IMR-90 (cell line): ENCODE data around the gene C11orf54. TPM values are rescaled to one million over a fixed set of nuclear protein-coding genes. Genes with fewer than 3 reads are reported as not detected.

ENCODE experiments used
- ATAC-seq: fragments of 200-7000 bp; cut with Tn5 transposase; 2 replicates; pipeline ENCODE4 v1.9.1; 2020; ENCODE audit warnings: low read depth, mild to moderate bottlenecking, moderate library complexity
- BruUV-seq: library from RNA; stranded (reverse); fragments of 400-500 nt; replicated peaks from 2 replicates; lab custom pipeline; 2021; lab: Mats Ljungman, UMichigan
- CTCF ChIA-PET: fragments of 300-600 bp; formaldehyde crosslinking; extraction: SDS; loops from one replicate; lab custom pipeline; 2021; ENCODE audit warnings: antibody characterized with exemption; lab: Yijun Ruan, JAX
- POLR2A ChIA-PET: fragments of 300-600 bp; sonication (Branson Sonifier 250); formaldehyde crosslinking; loops from one replicate; lab custom pipeline; 2022; ENCODE audit warnings: antibody characterized with exemption; ENCODE audit not compliant: unreplicated experiment; lab: Charles Lee
- DNase-seq: peaks from one replicate; pipeline ENCODE4 v3.0.0; 2013
- H2AFZ ChIP-seq: replicated peaks from 2 replicates; pipeline ENCODE3; 2013; ENCODE audit warnings: low read length, mild to moderate bottlenecking; ENCODE audit not compliant: poor library complexity
- H2AK5ac ChIP-seq: 2 replicates; pipeline ENCODE4 v1.6.1; 2013; ENCODE audit warnings: low read depth, low read length, inconsistent platforms
- H2AK9ac ChIP-seq: replicated peaks from 2 replicates; pipeline ENCODE3; 2013; ENCODE audit warnings: mild to moderate bottlenecking, low read depth, low read length, moderate library complexity; ENCODE audit not compliant: poor library complexity
- H2BK120ac ChIP-seq: 2 replicates; pipeline ENCODE4 v1.6.1; 2013; ENCODE audit warnings: low read depth, low read length, inconsistent platforms
- H2BK15ac ChIP-seq: 3 replicates; pipeline ENCODE4 v1.6.1; 2013; ENCODE audit warnings: low read depth, low read length, inconsistent platforms
- H2BK20ac ChIP-seq: 2 replicates; pipeline ENCODE4 v1.6.1; 2013; ENCODE audit warnings: low read depth, mild to moderate bottlenecking, inconsistent platforms, low read length, moderate library complexity
- H2BK5ac ChIP-seq: 2 replicates; pipeline ENCODE4 v1.6.1; 2013; ENCODE audit warnings: mild to moderate bottlenecking, low read depth, low read length, inconsistent platforms; ENCODE audit not compliant: poor library complexity, severe bottlenecking
- H3K14ac ChIP-seq: replicated peaks from 2 replicates; pipeline ENCODE4 v1.6.1; 2013; ENCODE audit warnings: low read depth, low read length, inconsistent platforms
- H3K18ac ChIP-seq: 2 replicates; pipeline ENCODE4 v1.6.1; 2013; ENCODE audit warnings: low read depth, low read length, control low read depth
- H3K23ac ChIP-seq: 2 replicates; pipeline ENCODE4 v1.6.1; 2013; ENCODE audit warnings: low read depth, low read length, inconsistent platforms
- H3K27ac ChIP-seq: 2 replicates; pipeline ENCODE4 v1.5.1; 2013; ENCODE audit warnings: mild to moderate bottlenecking, control low read depth, low read length; ENCODE audit not compliant: insufficient read depth
- H3K27me3 ChIP-seq: 2 replicates; pipeline ENCODE4 v1.6.1; 2013; ENCODE audit warnings: low read length; ENCODE audit not compliant: control insufficient read depth, insufficient read depth
- H3K36me3 ChIP-seq: 2 replicates; pipeline ENCODE4 v1.6.1; 2013; ENCODE audit warnings: low read length, mixed read lengths; ENCODE audit not compliant: control insufficient read depth, insufficient read depth
- H3K4ac ChIP-seq: 2 replicates; pipeline ENCODE4 v1.6.1; 2013; ENCODE audit warnings: low read depth, low read length, inconsistent platforms
- H3K4me1 ChIP-seq: 2 replicates; pipeline ENCODE4 v1.6.1; 2013; ENCODE audit warnings: low read length, mixed read lengths; ENCODE audit not compliant: control insufficient read depth, insufficient read depth
- H3K4me2 ChIP-seq: 2 replicates; pipeline ENCODE4 v1.6.1; 2013; ENCODE audit warnings: low read depth, mild to moderate bottlenecking, control low read depth, low read length, moderate library complexity
- H3K4me3 ChIP-seq: 2 replicates; pipeline ENCODE4 v1.5.1; 2013; ENCODE audit warnings: low read depth, mild to moderate bottlenecking, control low read depth, low read length, moderate library complexity; ENCODE audit not compliant: insufficient read depth
- H3K56ac ChIP-seq: 2 replicates; pipeline ENCODE4 v1.6.1; 2013; ENCODE audit warnings: low read length, inconsistent platforms; ENCODE audit not compliant: insufficient read depth; ENCODE audit errors: extremely low read depth
- H3K79me1 ChIP-seq, 2 experiments: 2 replicates each; pipeline ENCODE4 v1.6.1; 2013; ENCODE audit warnings: low read length in 2 of 2, inconsistent platforms in 1 of 2, low read depth in 1 of 2
- H3K9ac ChIP-seq: 2 replicates; pipeline ENCODE4 v1.6.1; 2013; ENCODE audit warnings: low read depth, low read length, control low read depth
- H3K9me1 ChIP-seq: 2 replicates; pipeline ENCODE4 v1.6.1; 2013; ENCODE audit warnings: low read length, inconsistent platforms; ENCODE audit not compliant: insufficient read depth
- H3K9me3 ChIP-seq: 2 replicates; pipeline ENCODE4 v1.6.1; 2013; ENCODE audit warnings: low read length; ENCODE audit not compliant: control insufficient read depth, insufficient read depth
- H4K20me1 ChIP-seq: 2 replicates; pipeline ENCODE4 v1.6.1; 2013; ENCODE audit warnings: low read length, inconsistent platforms; ENCODE audit not compliant: insufficient read depth
- H4K5ac ChIP-seq: 2 replicates; pipeline ENCODE4 v1.6.1; 2013; ENCODE audit warnings: mild to moderate bottlenecking, low read depth, low read length, control low read depth
- H4K8ac ChIP-seq, 2 experiments: 2 replicates each; pipeline ENCODE4 v1.6.1; 2013; ENCODE audit warnings: low read depth in 2 of 2, low read length in 2 of 2, control low read depth in 1 of 2, inconsistent platforms in 1 of 2
- H4K91ac ChIP-seq: 2 replicates; pipeline ENCODE4 v1.6.1; 2013; ENCODE audit warnings: low read depth, low read length, inconsistent platforms; ENCODE audit not compliant: insufficient read depth
- CHD1 ChIP-seq: IDR thresholded peaks from 2 replicates; pipeline ENCODE4 v1.6.1; 2012; ENCODE audit warnings: low read depth, low read length, improper control_type of control experiment
- MAFK ChIP-seq: IDR thresholded peaks from 2 replicates; pipeline ENCODE4 v1.6.1; 2012; ENCODE audit warnings: low read depth, low read length, improper control_type of control experiment
- MXI1 ChIP-seq: IDR thresholded peaks from 2 replicates; pipeline ENCODE4 v1.6.1; 2012; ENCODE audit warnings: low read depth, mild to moderate bottlenecking, low read length, moderate library complexity, borderline replicate concordance
- WGBS, 2 experiments: methylation state at CpG; one replicate each; pipeline versions ENCODE4 v1.1.5 to v1.1.7; 2013; ENCODE audit warnings: missing lambda C conversion rate in 2 of 2; ENCODE audit not compliant: insufficient read length in 1 of 2; ENCODE audit errors: extremely low coverage in 2 of 2; 5-methylcytosine and 5-hydroxymethylcytosine counted together
- dilution Hi-C: fragments of 300-500 bp; cut with HindIII; formaldehyde crosslinking; loops from one replicate; pipeline ENCODE4 v1.14.3; 2018; ENCODE audit warnings: low sequenced_read_pairs; ENCODE audit not compliant: unreplicated experiment
- in situ Hi-C: fragments of 300-500 bp; cut with MboI; formaldehyde crosslinking; loops from 3 replicates; pipeline ENCODE4 v1.14.3; 2019; ENCODE audit warnings: low sequenced_read_pairs, inconsistent platforms, mixed read lengths
- intact Hi-C: fragments of 100-400 bp; cut with micrococcal nuclease; formaldehyde crosslinking; loops from 2 replicates; pipeline ENCODE4 v1.10.0; 2022
- polyA plus RNA-seq, 3 experiments: library from polyadenylated mRNA; depleted of rRNA; stranded (reverse); fragments of >200 nt; gene quantifications; 2 replicates each; pipeline ENCODE4 v1.2.3, GENCODE V29; 2012; ENCODE audit warnings: low replicate concordance in 1 of 3
- total RNA-seq: library from RNA; depleted of rRNA; stranded (reverse); fragments of >200 nt; gene quantifications from 2 replicates; pipeline ENCODE4 v1.2.3, GENCODE V29; 2012

The C11orf54 gene
- total and polyA plus RNA-seq, 2 of the 4 experiments (the other 2 are of a cell fraction) = 13.7 to 16.0 TPM

- Histone ChIP-seq H2BK120ac (no peak overlapping the region), H2BK20ac (no peak overlapping the region), H3K27ac (no peak overlapping the region), H3K18ac (no peak overlapping the region), H4K20me1 (peaks cover 20% of the 10 kb centered on the region), H3K4ac (no peak overlapping the region), H3K14ac (no peak overlapping the region), H2AK5ac (no peak overlapping the region), H3K9me3 (no peaks in the 10 kb centered on the region), H3K36me3 (peaks cover 20% of the 10 kb centered on the region), H3K56ac (no peak overlapping the region), H3K4me1 (no peaks in the 10 kb centered on the region), H4K91ac (no peak overlapping the region), H3K9me1 (0 out of 2 replicates have a peak, but pooled peaks cover 2% of the 10 kb centered on the region), H2BK5ac (no peak overlapping the region), H4K8ac (no peak overlapping the region), H3K9ac (no peak overlapping the region), H3K4me2 (no peak overlapping the region), H3K23ac (no peak overlapping the region), H2BK15ac (no peak overlapping the region), H2AK9ac (no peak overlapping the region), H3K27me3 (no peaks in the 10 kb centered on the region), H4K5ac (no peak overlapping the region), H3K4me3 (no peak overlapping the region), H3K79me1 (peaks cover 7 to 28% of the 10 kb centered on the region in 2 experiments), H2AFZ (no peak overlapping the region)
- intact Hi-C loops (no loop called here), in situ Hi-C loops (no loop called here), dilution Hi-C loops (no loop called here)
- DNase-seq (no peak), ATAC-seq (no peak)
- 94% methylated on average over 3 of the region's 23 CpGs; no CpG with 5 or more reads in 1 of the 2 experiments for WGBS, 2 experiments
- TF ChIP-seq MAFK (no peak), MXI1 (no peak), CHD1 (no peak)
- POLR2A ChIA-PET = no interaction called here
- CTCF ChIA-PET = no interaction called here
- BruUV-seq = no TSS peak
Observed at GRCh38 chr11:93743291-93743690, 1.8 kb downstream of the C11orf54 start.
